MM.1S (cell line): ENCODE measurements around the gene IPO7.

Source experiments
- CTCF ChIP-seq: fragments of 300-600 bp; sonication (generic); IDR thresholded peaks from 2 replicates; pipeline ENCODE4 v1.5.1; 2016; ENCODE audit warnings: antibody characterized with exemption, low read length, mixed read lengths
- EZH2 ChIP-seq: fragments of 300-600 bp; sonication (generic); optimal IDR thresholded peaks from 2 replicates; pipeline ENCODE3; 2017; ENCODE audit warnings: low read depth, mild to moderate bottlenecking, antibody characterized with exemption, low read length, mixed read lengths
- EZH2phosphoT487 ChIP-seq: fragments of 300-600 bp; sonication (generic); IDR thresholded peaks from 2 replicates; pipeline ENCODE4 v1.6.1; 2018; ENCODE audit warnings: antibody characterized with exemption, low read length

GRCh38 chr11:9473408-9473807 lies 89.0 kb downstream of the IPO7 start:
- no peak for TF ChIP-seq CTCF
- TF ChIP-seq EZH2: no peak
- TF ChIP-seq EZH2phosphoT487: no peak
